Ovary (tissue), 9 donors: Measurements from ENCODE around the gene PLCG1. TPM values are rescaled to one million over a fixed set of nuclear protein-coding genes. Genes with fewer than 3 reads are reported as not detected.

ENCODE experiments used
- DNase-seq, 5 donors: peaks; one replicate each; pipeline ENCODE4 v3.0.0-alpha.2; 2019 to 2020
- H3K27ac ChIP-seq, 2 donors: fragments of 200-600 bp; one replicate each; pipeline versions ENCODE4 v1.5.1 to v1.8.0; 2019 to 2022
- H3K27me3 ChIP-seq: fragments of 200-600 bp; one replicate; pipeline ENCODE4 v1.8.0; 2022
- H3K36me3 ChIP-seq: fragments of 200-600 bp; sonication (generic); one replicate; pipeline ENCODE4 v1.5.1; 2019
- H3K4me1 ChIP-seq: one replicate; pipeline ENCODE4 v1.8.1; 2013; ENCODE audit warnings: mild to moderate bottlenecking, moderate library complexity; ENCODE audit not compliant: insufficient read depth
- H3K4me3 ChIP-seq: fragments of 200-600 bp; sonication (generic); one replicate; pipeline ENCODE4 v1.5.1; 2017
- H3K9me3 ChIP-seq, 2 donors: fragments of 200-600 bp in 1 of 2; sonication (generic) in 1 of 2; one replicate each; pipeline versions ENCODE4 v1.5.1 to v1.8.1; 2013 to 2019; ENCODE audit warnings: mild to moderate bottlenecking in 1 of 2, moderate library complexity in 1 of 2
- EP300 ChIP-seq: sonication (generic); formaldehyde crosslinking; IDR thresholded peaks from one replicate; pipeline ENCODE4 v1.6.1; 2017; ENCODE audit warnings: antibody characterized with exemption
- POLR2A ChIP-seq: fragments of 450-650 bp; IDR thresholded peaks from one replicate; pipeline ENCODE4 v1.6.1; 2017; ENCODE audit warnings: antibody characterized with exemption, mild to moderate bottlenecking, moderate library complexity
- WGBS, 3 donors: extraction: QIAGEN DNeasy Blood & Tissue Kit in 1 of 3; methylation state at CpG; one replicate each; pipeline versions ENCODE4 v1.1.5 to v1.1.7; 2013 to 2017; 5-methylcytosine and 5-hydroxymethylcytosine counted together
- intact Hi-C, 4 donors: fragments of 100-400 bp; cut with DNase I; formaldehyde crosslinking; loops; one replicate each; pipeline versions ENCODE4 v1.11.0 to v1.15.1; 2022 to 2023
- polyA plus RNA-seq, 2 donors: library from polyadenylated mRNA; stranded (reverse); fragments of 200-250 nt in 1 of 2; fragments of 350-450 nt in 1 of 2; fragmentation: Illumina TruSeq in 1 of 2; extraction: RNeasy Lipid Tissue Mini Kit (QIAGEN cat#74804) in 1 of 2; gene quantifications; one replicate each; pipeline ENCODE4 v1.2.3, GENCODE V29; 2013 to 2014
- total RNA-seq, 7 donors: library from RNA; depleted of rRNA in 2 of 7; stranded (reverse); fragments of >200 nt in 2 of 7; fragmentation: NEBNext Ultra II Directional in 3 of 7; extraction: Animal tissue kit (Norgen Biotek cat#: 25700) in 3 of 7; gene quantifications; one replicate each; pipeline versions ENCODE4 v1.1.0 to v1.2.4, GENCODE V29; 2016 to 2023
- TF ChIP-seq, protein P1 (sequence below), 3 donors: fragments of 450-650 bp in 2 of 3; fragments of 200-600 bp in 1 of 3; IDR thresholded peaks; one replicate each; pipeline versions ENCODE4 v1.5.1 to v1.8.0; 2016 to 2022; ENCODE audit warnings: antibody characterized with exemption in 3 of 3, mild to moderate bottlenecking in 1 of 3
- donor health status: DM: no; HTN: no; CAD: no; lungs with moderate emphysema.
- donor health status: DM: no; HTN: no; CAD: no.
- donor health status: Bipolar disorder and iron deficiency.
- donor health status: DM: yes; HTN: yes; CAD: no.
- donor health status: DM: no; HTN: no; CAD: no.
- donor health status: DM: yes; HTN: yes; CAD: no.

PLCG1 gene
- total and polyA plus RNA-seq, 9 donors, result 56.1 to 158 (median 101) TPM

DNA sequence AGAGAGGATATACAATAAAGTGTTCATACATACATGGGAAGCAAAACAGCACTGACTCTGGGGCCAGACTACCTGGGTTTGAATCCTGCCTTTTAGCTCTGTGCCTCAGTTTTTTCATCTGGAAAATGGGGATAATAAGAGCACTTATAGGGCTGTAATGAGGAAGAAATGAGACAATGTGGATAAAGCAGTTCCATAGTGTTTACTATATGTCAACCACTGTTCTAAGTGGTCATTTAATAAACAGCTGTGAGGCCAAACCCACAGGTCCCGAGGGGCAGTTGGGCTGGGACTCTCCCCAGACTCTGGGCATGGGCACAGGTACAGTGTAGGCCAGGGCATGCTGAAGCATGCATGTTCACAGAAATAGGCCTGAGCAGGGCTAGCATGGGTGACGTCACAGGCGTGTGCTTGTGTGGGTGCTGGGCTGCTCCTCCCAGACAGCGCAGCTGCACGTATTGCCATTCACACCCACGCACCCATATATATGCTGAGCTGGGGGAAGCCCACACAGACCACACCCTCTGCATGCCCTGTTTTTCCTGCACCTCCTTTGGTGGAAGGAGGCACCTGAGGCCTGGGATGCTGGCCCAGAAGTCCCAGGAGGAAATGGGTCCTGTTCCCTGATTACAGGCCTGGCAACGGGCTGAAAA lies 3.5 kb upstream of the PLCG1 start:
- no peaks in the 10 kb centered on the region for H3K27me3 ChIP-seq
- intact Hi-C loops, result no loop called here
- H3K4me1 ChIP-seq, result peaks cover 2% of the 10 kb centered on the region
- no peak overlapping the region for H3K4me3 ChIP-seq
- no peak for DNase-seq
- H3K36me3 ChIP-seq, result no peaks in the 10 kb centered on the region
- H3K27ac ChIP-seq, result no peak overlapping the region
- no peaks in the 10 kb centered on the region for H3K9me3 ChIP-seq
- 72 to 78% (median 78%) methylated on average over 7 of the region's 7 CpGs for WGBS, 3 donors
- TF ChIP-seq EP300 (no peak), POLR2A (no peak)
- TF ChIP-seq, protein P1, sequence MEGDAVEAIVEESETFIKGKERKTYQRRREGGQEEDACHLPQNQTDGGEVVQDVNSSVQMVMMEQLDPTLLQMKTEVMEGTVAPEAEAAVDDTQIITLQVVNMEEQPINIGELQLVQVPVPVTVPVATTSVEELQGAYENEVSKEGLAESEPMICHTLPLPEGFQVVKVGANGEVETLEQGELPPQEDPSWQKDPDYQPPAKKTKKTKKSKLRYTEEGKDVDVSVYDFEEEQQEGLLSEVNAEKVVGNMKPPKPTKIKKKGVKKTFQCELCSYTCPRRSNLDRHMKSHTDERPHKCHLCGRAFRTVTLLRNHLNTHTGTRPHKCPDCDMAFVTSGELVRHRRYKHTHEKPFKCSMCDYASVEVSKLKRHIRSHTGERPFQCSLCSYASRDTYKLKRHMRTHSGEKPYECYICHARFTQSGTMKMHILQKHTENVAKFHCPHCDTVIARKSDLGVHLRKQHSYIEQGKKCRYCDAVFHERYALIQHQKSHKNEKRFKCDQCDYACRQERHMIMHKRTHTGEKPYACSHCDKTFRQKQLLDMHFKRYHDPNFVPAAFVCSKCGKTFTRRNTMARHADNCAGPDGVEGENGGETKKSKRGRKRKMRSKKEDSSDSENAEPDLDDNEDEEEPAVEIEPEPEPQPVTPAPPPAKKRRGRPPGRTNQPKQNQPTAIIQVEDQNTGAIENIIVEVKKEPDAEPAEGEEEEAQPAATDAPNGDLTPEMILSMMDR (IDR thresholded peaks at IDR 0.05), result no peak

DNA sequence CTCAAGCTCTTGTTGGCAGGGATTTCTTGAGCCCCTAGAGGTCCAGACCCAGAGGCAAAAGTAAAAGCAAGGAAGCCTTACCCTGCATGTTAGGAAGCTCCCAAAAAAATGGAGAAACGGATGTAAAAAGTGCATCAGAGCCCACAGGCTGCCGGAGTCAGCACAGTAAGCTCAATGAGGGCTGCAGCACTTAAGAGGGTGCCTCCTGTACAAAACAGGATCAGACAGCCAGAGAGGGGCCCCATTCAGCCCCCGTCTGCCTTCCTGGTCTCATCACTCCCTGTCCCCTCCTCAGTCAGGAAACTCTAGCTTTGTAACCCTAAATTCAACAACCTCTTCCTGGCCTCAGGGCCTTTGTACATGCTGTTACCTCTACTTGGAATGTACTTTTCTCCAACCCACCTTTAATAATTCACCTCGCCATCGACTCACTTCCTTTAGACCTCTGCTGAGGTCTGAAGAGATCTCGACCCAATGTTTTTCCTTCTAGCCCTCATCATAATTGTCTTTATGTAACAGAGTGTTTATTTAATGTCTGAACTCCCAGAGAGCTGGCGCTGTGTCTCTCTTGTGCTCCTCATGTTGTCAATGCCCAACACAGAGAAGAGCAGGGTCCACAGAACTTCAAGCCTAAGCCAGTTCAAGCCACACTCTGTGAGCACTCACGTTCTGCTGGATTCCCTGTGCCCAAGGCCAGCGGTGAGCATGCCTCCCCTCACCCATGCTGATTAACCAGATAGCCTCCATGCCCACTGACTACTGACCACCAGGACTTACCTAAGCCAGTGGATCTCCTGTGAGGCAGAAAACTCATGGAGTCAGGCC lies 2.8 kb upstream of the PLCG1 start:
- no peaks in the 10 kb centered on the region for H3K9me3 ChIP-seq
- no peak for DNase-seq
- peaks cover 7% of the 10 kb centered on the region for H3K4me1 ChIP-seq
- no peaks in the 10 kb centered on the region for H3K27me3 ChIP-seq
- no peak overlapping the region for H3K4me3 ChIP-seq
- H3K27ac ChIP-seq, result no peak overlapping the region
- 84 to 87% (median 86%) methylated on average over 9 of the region's 9 CpGs for WGBS, 3 donors
- intact Hi-C loops, result no loop called here
- H3K36me3 ChIP-seq, result no peaks in the 10 kb centered on the region
- TF ChIP-seq EP300 (no peak), POLR2A (no peak)
- TF ChIP-seq, protein P1 (IDR thresholded peaks at IDR 0.05), result no peak

DNA sequence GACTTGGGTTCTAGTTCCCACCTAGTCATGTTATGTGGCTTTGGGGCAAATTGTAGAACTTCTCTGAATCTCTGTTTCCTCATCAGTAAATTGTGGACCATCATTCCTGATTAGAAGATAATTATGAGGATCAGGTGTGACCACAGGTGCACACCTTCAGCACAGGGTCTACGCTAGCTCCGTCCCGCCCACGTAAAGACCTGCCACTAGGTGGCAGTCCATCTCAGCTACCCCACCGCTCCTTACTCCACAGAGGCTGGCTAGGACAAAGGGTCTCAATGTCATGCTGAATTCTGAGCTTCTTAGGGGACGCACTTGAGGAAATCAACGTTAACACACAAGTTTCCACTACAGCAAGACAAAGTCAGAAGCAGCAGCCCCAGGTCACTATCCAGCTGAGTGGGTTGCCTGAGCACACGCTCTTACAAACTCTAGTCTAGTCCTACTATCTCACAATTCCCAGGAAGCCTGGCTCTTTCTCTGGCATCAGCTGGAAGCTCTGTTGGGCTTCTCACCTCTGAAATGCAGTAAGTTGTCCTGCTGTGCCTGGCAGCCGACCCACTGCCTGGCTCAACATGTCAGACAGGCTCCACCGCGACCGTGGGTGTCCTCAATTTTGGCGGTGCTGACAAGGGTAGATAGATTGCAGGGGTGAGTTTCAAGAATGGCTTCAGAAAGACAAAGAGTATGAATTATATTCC lies 2.0 kb upstream of the PLCG1 start:
- Histone ChIP-seq H3K27ac (no peak overlapping the region), H3K4me1 (peaks cover 13% of the 10 kb centered on the region), H3K4me3 (no peak overlapping the region), H3K27me3 (no peaks in the 10 kb centered on the region), H3K9me3 (no peaks in the 10 kb centered on the region), H3K36me3 (no peaks in the 10 kb centered on the region)
- no peak for DNase-seq
- TF ChIP-seq EP300 (no peak), POLR2A (no peak)
- TF ChIP-seq, protein P1 (IDR thresholded peaks at IDR 0.05), result peak in 1 of 3 donors; percentile 15
- intact Hi-C loops, result no loop called here
- WGBS, 3 donors, result 69 to 72% (median 71%) methylated on average over 13 of the region's 13 CpGs

DNA sequence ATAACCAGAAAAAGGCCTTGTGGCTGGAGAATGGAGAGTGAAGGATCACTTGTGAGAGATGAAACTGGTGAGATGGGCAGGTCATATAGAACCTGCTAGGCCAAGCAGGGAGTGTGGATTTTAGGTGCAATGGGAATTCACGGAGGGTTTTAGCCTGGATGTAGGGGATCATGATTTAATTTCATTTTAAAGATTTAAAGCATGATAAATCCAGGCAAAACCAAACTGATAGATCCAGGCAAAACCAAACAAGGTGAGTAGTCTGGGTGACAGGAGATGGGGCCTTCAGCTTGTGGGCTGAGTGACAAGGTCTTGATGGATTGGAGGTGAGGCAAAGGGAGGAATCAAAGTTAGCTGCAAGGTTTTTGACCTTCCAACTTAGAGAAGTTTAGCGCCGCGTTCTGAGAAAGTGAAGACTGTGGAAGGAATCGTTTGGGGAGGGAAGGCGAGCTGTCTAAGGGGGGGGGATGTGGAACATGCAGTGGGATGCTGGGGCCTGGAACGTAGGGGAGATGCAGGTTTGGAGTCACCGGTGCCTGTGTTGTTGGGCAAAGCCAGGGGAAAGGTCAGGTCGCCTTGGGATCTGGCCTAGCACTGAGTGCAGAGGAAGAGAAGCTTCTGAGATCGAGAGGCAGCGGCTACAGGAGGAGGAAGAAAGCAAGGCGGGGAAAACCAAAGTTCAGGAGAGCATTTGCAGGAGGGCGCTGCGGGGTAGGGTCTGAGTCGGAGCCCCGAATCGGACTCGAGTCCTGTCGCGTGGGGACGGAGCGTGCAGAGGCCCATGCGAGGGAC lies 1.3 kb upstream of the PLCG1 start:
- TF ChIP-seq, protein P1 (IDR thresholded peaks at IDR 0.05), result no peak
- TF ChIP-seq POLR2A (no peak), EP300 (no peak)
- Histone ChIP-seq H3K27me3 (no peaks in the 10 kb centered on the region), H3K9me3 (no peaks in the 10 kb centered on the region), H3K27ac (peak overlapping the region; percentile 23 to 99), H3K4me1 (peaks cover 19% of the 10 kb centered on the region), H3K36me3 (no peaks in the 10 kb centered on the region), H3K4me3 (peak overlapping the region; percentile 86)
- 29 to 31% (median 30%) methylated on average over 23 of the region's 23 CpGs for WGBS, 3 donors
- intact Hi-C loops, result no loop called here
- no peak for DNase-seq
